ENCODE measurements around the gene TBL1X.

GRCh38 chrX:9700555-9700954 lies 235.7 kb downstream of the TBL1X start:
- no peak for TF ChIP-seq USF2 (IDR thresholded peaks at IDR 0.05; ENCODE audit: low read depth, low read length)
- TF ChIP-seq CTCF (conservative IDR thresholded peaks at IDR 0.05; ENCODE audit: low read depth, low read length), result no peak

Measured in IMR-90 (cell line).